SH-SY5Y (cell line): ENCODE results near the gene MRPL58.

Experiments
- GATA2 ChIP-seq: IDR thresholded peaks from 2 replicates; pipeline ENCODE4 v1.6.1; 2011; ENCODE audit warnings: mild to moderate bottlenecking, low read depth, low read length
- GATA3 ChIP-seq: IDR thresholded peaks from 2 replicates; pipeline ENCODE4 v1.6.1; 2011; ENCODE audit warnings: low read depth, mild to moderate bottlenecking, low read length, moderate library complexity

- TF ChIP-seq GATA3 (no peak), GATA2 (no peak)
Observed at GRCh38 chr17:75048249-75048878, 35.9 kb downstream of the MRPL58 start.
